ENCODE data around the gene PLIN5.

The PLIN5 gene

GRCh38 chr19:4487572-4487971 lies 47.5 kb downstream of the PLIN5 start:
- DNase-seq (ENCODE audit: extremely low read depth, insufficient read length), result no peak
- no peak for TF ChIP-seq CTCF (IDR thresholded peaks at IDR 0.05; ENCODE audit: insufficient read depth, low read length, poor library complexity, severe bottlenecking)
- H3K36me3 ChIP-seq (ENCODE audit: control insufficient read depth, insufficient read depth, low read length), result peaks cover 15% of the 10 kb centered on the region
- no peak overlapping the region for H3K4me3 ChIP-seq (replicated peaks; ENCODE audit: low read depth, low read length)
- H3K27me3 ChIP-seq (replicated peaks; ENCODE audit: control insufficient read depth, insufficient read depth, low read length), result no peaks in the 10 kb centered on the region

GRCh38 chr19:4483385-4483784 lies 51.6 kb downstream of the PLIN5 start:
- H3K36me3 ChIP-seq (ENCODE audit: control insufficient read depth, insufficient read depth, low read length), result peaks cover 10% of the 10 kb centered on the region
- no peaks in the 10 kb centered on the region for H3K27me3 ChIP-seq (replicated peaks; ENCODE audit: control insufficient read depth, insufficient read depth, low read length)
- no peak for TF ChIP-seq CTCF (IDR thresholded peaks at IDR 0.05; ENCODE audit: insufficient read depth, low read length, poor library complexity, severe bottlenecking)
- H3K4me3 ChIP-seq (replicated peaks; ENCODE audit: low read depth, low read length), result no peak overlapping the region
- DNase-seq (ENCODE audit: extremely low read depth, insufficient read length), result no peak

GRCh38 chr19:4482721-4483364 lies 52.2 kb downstream of the PLIN5 start:
- no peak overlapping the region for H3K4me3 ChIP-seq (replicated peaks; ENCODE audit: low read depth, low read length)
- H3K36me3 ChIP-seq (ENCODE audit: control insufficient read depth, insufficient read depth, low read length), result peaks cover 10% of the 10 kb centered on the region
- TF ChIP-seq CTCF (IDR thresholded peaks at IDR 0.05; ENCODE audit: insufficient read depth, low read length, poor library complexity, severe bottlenecking), result no peak
- no peak for DNase-seq (ENCODE audit: extremely low read depth, insufficient read length)
- no peaks in the 10 kb centered on the region for H3K27me3 ChIP-seq (replicated peaks; ENCODE audit: control insufficient read depth, insufficient read depth, low read length)

- no peak overlapping the region for H3K4me3 ChIP-seq (replicated peaks; ENCODE audit: low read depth, low read length)
- no peak for TF ChIP-seq CTCF (IDR thresholded peaks at IDR 0.05; ENCODE audit: insufficient read depth, low read length, poor library complexity, severe bottlenecking)
- H3K36me3 ChIP-seq (ENCODE audit: control insufficient read depth, insufficient read depth, low read length), result peaks cover 6% of the 10 kb centered on the region
- no peak for DNase-seq (ENCODE audit: extremely low read depth, insufficient read length)
- H3K27me3 ChIP-seq (replicated peaks; ENCODE audit: control insufficient read depth, insufficient read depth, low read length), result no peaks in the 10 kb centered on the region
Observed at GRCh38 chr19:4477034-4477801, 57.8 kb downstream of the PLIN5 start.

GRCh38 chr19:4474514-4475022 lies 60.5 kb downstream of the PLIN5 start:
- H3K27me3 ChIP-seq (replicated peaks; ENCODE audit: control insufficient read depth, insufficient read depth, low read length), result no peaks in the 10 kb centered on the region
- H3K36me3 ChIP-seq (ENCODE audit: control insufficient read depth, insufficient read depth, low read length), result peaks cover 2% of the 10 kb centered on the region
- TF ChIP-seq CTCF (IDR thresholded peaks at IDR 0.05; ENCODE audit: insufficient read depth, low read length, poor library complexity, severe bottlenecking), result no peak
- H3K4me3 ChIP-seq (replicated peaks; ENCODE audit: low read depth, low read length), result peak overlapping the region; percentile 82
- no peak for DNase-seq (ENCODE audit: extremely low read depth, insufficient read length)

All from GM06990 (cell line).